Fibroblast of mammary gland (primary cell): ENCODE results near the gene PLXNA4.

Source experiments
- DNase-seq: peaks from one replicate; pipeline ENCODE4 v3.0.0-alpha.2; 2010; ENCODE audit warnings: low read depth
- H3K4me3 ChIP-seq: 2 replicates; pipeline ENCODE4 v1.5.1; 2011; ENCODE audit warnings: low read depth, mild to moderate bottlenecking, low read length, moderate library complexity; ENCODE audit not compliant: control insufficient read depth
- CTCF ChIP-seq: conservative IDR thresholded peaks from 2 replicates; pipeline ENCODE4 v1.5.1; 2011; ENCODE audit warnings: low read depth, low read length, inconsistent platforms; ENCODE audit not compliant: control insufficient read depth, insufficient read depth

Gene PLXNA4

GRCh38 chr7:132574223-132574622, 2.0 kb downstream of the PLXNA4 start:
- DNase-seq = no peak
- H3K4me3 ChIP-seq = no peak overlapping the region
- TF ChIP-seq CTCF = no peak

- no peak for DNase-seq
- no peak for TF ChIP-seq CTCF
- no peak overlapping the region for H3K4me3 ChIP-seq
These were observed 2.9 kb downstream of the PLXNA4 start for GRCh38 chr7:132573251-132573955.

- TF ChIP-seq CTCF = no peak
- DNase-seq = no peak
- no peak overlapping the region for H3K4me3 ChIP-seq
These were observed 3.7 kb downstream of the PLXNA4 start for GRCh38 chr7:132572526-132572925.

- no peak overlapping the region for H3K4me3 ChIP-seq
- no peak for TF ChIP-seq CTCF
- peak; percentile 7 for DNase-seq
These were observed 4.3 kb downstream of the PLXNA4 start for GRCh38 chr7:132571970-132572369.

- no peak for TF ChIP-seq CTCF
- no peak for DNase-seq
- H3K4me3 ChIP-seq = no peak overlapping the region
These were observed 6.2 kb downstream of the PLXNA4 start for GRCh38 chr7:132569884-132570614.

GRCh38 chr7:132568962-132569361, 7.3 kb downstream of the PLXNA4 start:
- no peak for DNase-seq
- no peak overlapping the region for H3K4me3 ChIP-seq
- no peak for TF ChIP-seq CTCF
